ENCODE results near the gene RHPN2.
"Not testable (repeated sequence)": the region's sequence is repeated elsewhere in the genome, so short reads cannot be mapped to it uniquely, and the experiment has no call there.

RHPN2 gene

GRCh38 chr19:33008738-33009137, 56.0 kb downstream of the RHPN2 start:
- TF ChIP-seq OSR1 (CRISPR knock-in tag; IDR thresholded peaks at IDR 0.05) = no peak
- TF ChIP-seq ESRRG (CRISPR knock-in tag; IDR thresholded peaks at IDR 0.05) = no peak
- no peak for TF ChIP-seq PATZ1 (CRISPR knock-in tag; IDR thresholded peaks at IDR 0.05; ENCODE audit: borderline replicate concordance)
- no peak for ATAC-seq

- no peak for TF ChIP-seq CREB5 (CRISPR knock-in tag; IDR thresholded peaks at IDR 0.05; ENCODE audit: low read depth)
- no peak for TF ChIP-seq TCF4 (CRISPR knock-in tag; IDR thresholded peaks at IDR 0.05; ENCODE audit: borderline replicate concordance)
- TF ChIP-seq POU6F1 (CRISPR knock-in tag; IDR thresholded peaks at IDR 0.05; ENCODE audit: borderline replicate concordance, low read depth) = no peak
- no peak for TF ChIP-seq ZNF565 (CRISPR knock-in tag; conservative IDR thresholded peaks at IDR 0.05; ENCODE audit: low read depth)
- no peak for TF ChIP-seq RARB (CRISPR knock-in tag; IDR thresholded peaks at IDR 0.05)
- TF ChIP-seq ESRRG (CRISPR knock-in tag; IDR thresholded peaks at IDR 0.05) = no peak
- no peak for TF ChIP-seq OSR1 (CRISPR knock-in tag; IDR thresholded peaks at IDR 0.05)
- no peak for TF ChIP-seq ZNF70 (CRISPR knock-in tag; IDR thresholded peaks at IDR 0.05)
- no peak for TF ChIP-seq CSDC2 (CRISPR knock-in tag; IDR thresholded peaks at IDR 0.05)
- no peak for ATAC-seq
Observed at GRCh38 chr19:33005440-33005839, 59.2 kb downstream of the RHPN2 start.

- not testable (repeated sequence) for ATAC-seq
Observed at GRCh38 chr19:33003424-33004024, 61.2 kb downstream of the RHPN2 start.

- ATAC-seq = peak; percentile 61
Observed at GRCh38 chr19:33002126-33002865, 62.4 kb downstream of the RHPN2 start.

GRCh38 chr19:33000910-33001309, 63.8 kb downstream of the RHPN2 start:
- ATAC-seq = no peak
- no peak for TF ChIP-seq CSRNP3 (CRISPR knock-in tag; IDR thresholded peaks at IDR 0.05)
- no peak for TF ChIP-seq PPARA (CRISPR knock-in tag; IDR thresholded peaks at IDR 0.05; ENCODE audit: borderline replicate concordance)
- TF ChIP-seq CREB5 (CRISPR knock-in tag; IDR thresholded peaks at IDR 0.05; ENCODE audit: low read depth) = no peak
- no peak for TF ChIP-seq POU6F1 (CRISPR knock-in tag; IDR thresholded peaks at IDR 0.05; ENCODE audit: borderline replicate concordance, low read depth)
- TF ChIP-seq ESRRG (CRISPR knock-in tag; IDR thresholded peaks at IDR 0.05) = no peak
- no peak for TF ChIP-seq TOX (CRISPR knock-in tag; IDR thresholded peaks at IDR 0.05; ENCODE audit: borderline replicate concordance)
- TF ChIP-seq ZC3H10 (CRISPR knock-in tag; IDR thresholded peaks at IDR 0.05) = no peak
- no peak for TF ChIP-seq ARNTL (CRISPR knock-in tag; IDR thresholded peaks at IDR 0.05; ENCODE audit: borderline replicate concordance, low read depth)
- TF ChIP-seq PATZ1 (CRISPR knock-in tag; IDR thresholded peaks at IDR 0.05; ENCODE audit: borderline replicate concordance) = no peak
- TF ChIP-seq RARB (CRISPR knock-in tag; IDR thresholded peaks at IDR 0.05) = no peak
- no peak for TF ChIP-seq GLIS3 (CRISPR knock-in tag; IDR thresholded peaks at IDR 0.05)
- TF ChIP-seq ZNF70 (CRISPR knock-in tag; IDR thresholded peaks at IDR 0.05) = no peak
- no peak for TF ChIP-seq CSDC2 (CRISPR knock-in tag; IDR thresholded peaks at IDR 0.05)
- TF ChIP-seq ZNF565 (CRISPR knock-in tag; conservative IDR thresholded peaks at IDR 0.05; ENCODE audit: low read depth) = no peak
- no peak for TF ChIP-seq ZFP30 (CRISPR knock-in tag; IDR thresholded peaks at IDR 0.05)
- TF ChIP-seq ISL1 (CRISPR knock-in tag; IDR thresholded peaks at IDR 0.05) = no peak

Measured in SK-N-SH treated with all-trans-retinoic acid at 6 μM for 48 hours (cell line).